Ammon's horn (tissue), 1 donor: ENCODE data around the gene GNPAT.
A peak's percentile ranks its signal among the peaks of the same experiment; 100 is the strongest.
"Not testable (repeated sequence)": the region's sequence is repeated elsewhere in the genome, so short reads cannot be mapped to it uniquely, and the experiment has no call there.

Experiments
- DNase-seq: peaks from one replicate; pipeline ENCODE4 v3.0.0-alpha.2; 2016; ENCODE audit warnings: low spot score

GNPAT gene

DNA sequence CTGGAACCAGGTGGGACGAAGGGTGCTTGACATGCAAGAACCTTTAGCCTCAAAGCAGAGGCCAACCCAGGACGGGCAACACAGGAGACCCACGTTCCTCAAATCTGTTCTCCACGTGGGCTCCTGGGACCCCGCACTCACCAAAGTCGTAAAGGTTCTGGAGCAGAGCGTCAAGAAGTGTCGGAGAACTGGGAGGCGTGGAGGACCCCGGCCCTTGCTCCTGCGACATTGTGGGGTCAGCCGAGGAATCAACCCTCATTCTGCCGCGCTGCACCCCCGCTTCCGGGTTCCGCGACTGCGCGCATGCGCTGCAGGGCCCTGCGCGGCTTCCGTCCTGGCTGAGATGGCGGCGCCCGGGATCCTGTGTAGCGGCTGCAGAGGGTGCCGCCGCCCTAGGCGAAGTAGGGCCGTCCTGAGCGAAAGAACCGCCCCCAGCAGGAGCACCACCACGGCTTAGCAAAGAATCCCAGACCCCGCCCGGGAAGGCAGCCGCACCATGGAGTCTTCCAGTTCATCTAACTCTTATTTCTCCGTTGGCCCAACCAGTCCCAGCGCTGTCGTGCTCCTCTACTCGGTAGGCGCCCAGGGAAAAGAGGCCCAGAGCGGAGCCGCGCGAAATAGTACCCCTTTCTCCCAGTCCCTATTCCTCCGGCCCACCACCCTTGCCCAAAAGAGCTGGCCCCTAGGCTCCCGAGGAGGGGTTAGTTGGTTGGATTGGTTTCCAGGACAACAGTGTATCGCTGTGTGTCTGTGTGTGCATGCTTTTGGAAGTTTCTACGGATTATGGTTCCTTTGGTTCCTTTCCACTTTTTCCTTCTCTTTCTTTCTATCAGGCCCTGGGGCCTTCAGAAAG, at the start of gene GNPAT:
TSS of gene GNPAT (plus strand) at position 330 of the 853 bp plus-strand sequence. CDS start at position 497, 167 bp downstream.
- peak; percentile 82 for DNase-seq

DNA sequence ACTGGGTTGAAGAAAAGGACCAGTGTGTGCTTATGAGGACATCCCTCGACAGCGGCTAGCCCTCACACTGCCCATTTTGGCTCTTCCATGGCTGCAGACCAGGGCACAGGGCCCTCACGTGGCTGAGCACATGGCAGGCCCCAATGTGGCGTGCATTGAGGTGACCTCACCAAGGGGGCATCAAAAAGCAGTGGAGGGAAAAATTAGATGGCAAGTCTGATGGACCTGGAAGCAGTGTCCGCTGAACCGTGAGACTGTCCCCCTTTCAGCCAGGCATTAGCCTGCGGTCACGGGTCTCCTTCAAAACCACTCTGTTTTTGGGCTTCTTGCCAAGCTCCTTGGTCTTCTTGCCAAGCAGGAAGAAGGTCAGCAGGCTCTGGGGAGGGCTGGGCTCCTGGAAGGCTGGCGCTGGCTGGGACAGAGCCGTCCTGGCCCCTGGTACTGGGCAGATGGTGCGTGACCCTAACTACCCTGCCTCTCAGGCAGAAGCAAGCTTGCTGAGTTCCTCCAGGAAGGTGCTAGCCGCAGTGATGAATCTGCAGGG, 48.3 kb upstream of the GNPAT start:
- DNase-seq = peak; percentile 70

DNA sequence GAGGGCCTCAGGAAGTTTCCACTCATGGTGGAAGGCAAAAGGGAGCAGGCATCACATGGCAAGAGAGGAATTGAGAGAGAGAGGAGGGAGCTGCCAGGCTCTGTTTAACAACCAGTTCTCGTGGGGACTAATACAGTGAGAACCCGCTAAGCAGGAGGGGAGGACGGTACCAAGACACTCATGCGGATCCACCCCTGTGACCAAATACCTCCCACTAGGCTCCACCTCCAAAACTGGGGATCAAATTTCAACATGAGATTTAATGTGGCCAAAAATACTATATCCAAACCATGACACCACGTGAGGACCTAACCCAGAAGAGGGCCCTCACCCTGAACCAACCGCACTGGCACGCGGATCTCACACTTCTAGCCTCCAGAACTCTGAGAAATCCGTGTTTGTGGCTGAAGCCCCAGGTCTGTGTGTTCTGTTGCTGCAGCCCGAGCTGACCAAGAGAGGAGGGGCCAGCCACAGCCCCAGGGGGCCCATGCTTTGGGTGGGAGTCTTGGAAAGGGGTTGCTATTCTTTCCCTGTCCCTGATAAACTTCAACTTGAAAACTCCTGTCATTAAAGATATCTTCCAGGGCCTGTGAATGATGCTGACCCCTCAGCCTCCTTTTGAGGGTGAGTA, 47.2 kb upstream of the GNPAT start:
- DNase-seq = no peak

DNA sequence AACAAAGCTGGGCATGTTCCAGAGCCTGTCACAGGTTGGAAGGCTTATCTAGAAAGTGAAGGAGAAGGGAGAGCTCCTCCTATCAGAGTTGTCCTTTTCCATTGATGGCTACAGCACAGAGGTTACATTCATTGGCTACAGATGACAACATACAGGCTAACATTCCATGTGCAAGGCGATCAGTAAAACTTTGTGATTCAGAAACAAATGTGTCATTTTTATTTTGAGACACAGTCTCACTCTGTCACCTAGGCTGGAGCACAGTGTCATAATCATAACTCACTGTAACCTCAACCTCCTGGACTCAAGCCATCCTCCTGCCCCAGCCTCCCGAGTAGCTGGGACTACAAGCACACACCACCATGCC, 46.6 kb upstream of the GNPAT start:
- DNase-seq = no peak

DNA sequence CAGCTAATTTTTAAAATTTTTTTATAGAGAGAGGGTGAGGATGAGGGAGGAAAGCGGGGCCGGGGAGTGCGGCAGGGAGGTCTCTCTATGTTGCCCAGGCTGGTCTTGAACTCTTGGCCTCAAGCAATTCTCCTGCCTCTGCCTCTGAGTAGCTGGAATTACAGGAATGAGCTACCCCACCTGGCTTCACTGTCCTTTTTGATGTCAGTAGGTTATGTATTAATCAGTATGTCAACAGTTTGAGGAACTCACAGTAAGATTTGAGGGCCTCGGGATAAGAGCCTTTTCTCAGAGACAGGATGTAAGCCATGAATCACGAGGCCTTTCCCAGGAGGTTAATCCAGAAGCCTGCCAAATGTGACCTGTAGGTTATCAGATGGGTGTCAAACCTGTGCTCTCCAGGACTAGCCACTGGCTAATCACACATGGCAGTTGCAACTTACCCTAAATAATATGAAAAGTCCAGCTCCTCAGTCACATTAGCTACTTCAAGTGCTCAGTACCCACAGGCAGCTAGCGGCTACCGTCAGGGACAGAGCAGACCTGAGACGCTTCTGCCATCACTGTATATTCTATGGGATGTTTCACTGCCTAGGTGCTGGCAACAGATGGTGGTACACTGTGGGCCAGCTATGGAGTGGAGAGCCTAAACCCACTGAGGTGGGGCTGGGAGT, 46.0 kb upstream of the GNPAT start:
- no peak for DNase-seq

DNA sequence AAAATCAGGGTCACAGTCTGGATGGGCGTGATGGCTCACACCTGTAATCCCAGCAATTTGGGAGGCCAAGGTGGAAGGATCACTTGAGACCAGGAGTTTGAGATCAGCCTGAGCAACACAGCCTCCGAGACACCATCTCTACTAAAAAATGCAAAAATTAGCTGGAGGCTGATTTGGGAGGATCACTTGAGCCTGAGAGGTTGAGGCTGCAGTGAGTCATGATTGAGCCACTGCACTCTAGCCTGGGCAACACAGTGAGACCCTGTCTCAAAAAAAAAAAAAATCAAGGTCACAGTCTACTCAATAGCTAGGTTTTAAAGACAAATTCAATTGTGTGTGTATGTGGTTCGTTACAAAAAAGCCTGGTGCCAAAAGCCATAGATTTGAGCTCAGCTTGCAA, 44.7 kb upstream of the GNPAT start:
- no peak for DNase-seq

DNA sequence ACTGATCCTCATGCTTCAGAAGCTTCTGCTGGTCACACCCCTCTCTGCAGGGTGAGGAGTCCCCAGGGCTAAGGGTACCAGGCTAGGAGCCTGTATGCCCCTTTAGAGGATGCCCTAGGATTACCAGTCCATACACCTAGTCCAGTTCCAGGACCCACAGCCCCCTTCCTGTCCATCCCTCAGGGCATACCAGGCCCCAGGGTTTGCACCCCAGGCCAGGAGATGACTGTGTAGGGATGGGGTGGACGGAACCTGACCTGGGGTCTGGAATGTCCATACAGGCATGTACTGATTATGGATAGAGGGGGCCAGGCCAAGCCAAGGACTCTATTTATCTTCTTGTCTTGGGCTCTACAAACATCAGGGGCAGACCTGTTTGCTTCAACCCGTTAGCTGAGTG, 44.3 kb upstream of the GNPAT start:
- no peak for DNase-seq

DNA sequence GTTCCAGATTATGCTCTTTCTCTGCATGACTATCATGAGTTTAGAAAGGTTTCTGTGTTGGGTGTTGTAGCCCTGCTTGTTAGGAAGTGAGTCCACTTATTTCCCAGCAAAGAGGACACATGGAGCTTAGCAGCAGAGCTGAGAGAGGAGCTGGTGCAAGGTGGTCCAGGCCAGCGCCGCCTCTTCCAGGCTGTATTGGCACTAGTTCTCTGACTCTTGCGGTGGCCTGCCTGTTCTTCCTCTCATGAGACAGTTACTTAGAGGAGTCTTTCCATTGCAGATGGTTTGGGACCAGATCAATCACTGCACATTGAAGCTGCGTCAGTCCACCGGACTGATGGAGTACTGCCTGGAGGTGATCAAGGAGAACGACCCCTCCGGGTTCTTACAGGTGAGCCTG, 41.1 kb upstream of the GNPAT start:
- no peak for DNase-seq

DNA sequence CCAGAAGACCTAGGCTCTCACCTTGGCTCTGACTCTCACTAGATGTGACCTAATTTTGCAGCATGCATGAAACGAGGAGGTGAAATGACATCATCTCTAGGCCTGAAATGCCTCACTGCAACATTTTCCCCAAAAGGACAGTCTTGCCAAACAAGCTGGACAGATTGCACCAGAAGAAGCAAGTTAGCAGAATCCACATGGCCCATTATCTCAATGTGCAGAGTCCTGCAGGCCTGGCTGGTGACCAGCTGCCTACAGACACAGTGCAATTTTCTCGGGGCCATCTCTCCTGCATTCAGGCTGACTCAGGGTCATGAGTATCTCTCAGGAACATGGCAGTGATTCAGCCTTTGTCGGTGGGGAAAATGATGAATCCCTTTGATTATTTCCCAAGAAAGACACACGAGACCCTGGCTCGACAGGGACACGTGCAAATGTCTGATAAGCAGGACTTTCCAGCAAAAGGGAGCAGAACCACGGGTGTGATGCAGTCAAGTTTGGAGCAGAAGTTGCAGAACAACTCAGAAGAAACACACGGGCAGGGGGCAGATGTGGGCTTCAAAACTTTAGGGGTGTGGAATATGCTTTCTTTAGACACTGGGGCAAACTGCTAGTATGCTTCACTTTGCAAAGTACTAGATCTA, 40.5 kb upstream of the GNPAT start:
- DNase-seq = no peak

DNA sequence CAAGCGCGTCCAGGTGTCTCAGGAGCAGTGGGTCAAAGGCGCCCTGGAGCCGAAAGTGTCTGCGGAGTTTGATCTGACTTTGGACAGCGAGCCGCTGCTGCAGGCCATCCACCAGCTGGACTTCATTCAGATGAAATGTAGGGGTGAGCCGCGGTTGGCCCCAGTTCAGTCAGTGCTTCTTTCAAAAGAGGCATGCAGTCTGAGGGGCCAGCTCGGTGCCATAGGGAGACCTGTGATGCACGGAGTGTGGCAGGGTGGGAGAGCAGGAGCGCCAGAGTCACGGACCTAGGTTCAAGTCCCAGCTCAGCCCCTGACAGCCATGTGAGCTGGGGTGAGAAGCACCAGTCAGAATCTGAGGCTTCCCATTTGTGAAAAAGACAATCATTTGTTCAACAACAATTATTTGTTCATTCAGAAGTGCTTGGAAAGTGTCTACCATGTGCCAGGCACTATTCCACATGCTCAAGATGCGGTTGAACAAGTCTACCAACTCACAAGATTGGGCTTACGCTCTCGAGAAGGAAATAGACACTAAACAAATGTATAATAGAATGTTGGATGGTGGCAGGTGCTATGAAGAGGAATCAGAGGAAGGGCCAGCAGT, 39.5 kb upstream of the GNPAT start:
- DNase-seq = no peak

DNA sequence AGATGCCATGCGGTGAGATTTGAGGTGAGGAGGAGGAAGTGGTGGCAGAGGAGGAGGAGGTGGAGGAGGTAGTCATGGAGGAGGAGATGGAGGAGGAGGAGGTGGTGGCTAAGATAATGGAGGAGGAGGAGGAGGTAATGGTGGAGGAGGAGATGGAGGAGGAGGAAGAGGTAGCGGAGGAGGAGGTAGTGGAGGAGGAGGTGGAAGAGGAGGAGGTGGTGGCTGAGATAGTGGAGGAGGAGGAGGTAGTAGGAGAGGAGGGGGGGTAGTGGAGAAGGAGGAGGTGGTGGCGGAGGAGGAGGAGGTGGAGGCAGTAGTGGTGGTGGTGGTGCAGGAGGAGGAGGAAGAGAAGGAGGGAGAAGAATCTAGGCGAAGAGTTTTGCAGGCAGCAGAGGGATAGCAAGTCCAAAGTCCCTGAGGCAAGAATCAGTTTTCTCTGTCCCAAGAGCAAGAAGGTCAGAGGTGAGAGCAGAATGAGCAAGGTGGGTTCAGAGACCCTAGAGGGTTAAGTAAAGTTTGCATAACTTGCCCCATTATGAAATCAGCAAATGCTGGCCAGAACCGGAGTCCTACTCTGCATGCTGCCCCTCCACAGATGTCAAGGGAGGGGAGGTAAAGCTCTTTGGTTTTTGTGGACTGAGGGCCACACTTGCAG, 38.9 kb upstream of the GNPAT start:
- DNase-seq = no peak

DNA sequence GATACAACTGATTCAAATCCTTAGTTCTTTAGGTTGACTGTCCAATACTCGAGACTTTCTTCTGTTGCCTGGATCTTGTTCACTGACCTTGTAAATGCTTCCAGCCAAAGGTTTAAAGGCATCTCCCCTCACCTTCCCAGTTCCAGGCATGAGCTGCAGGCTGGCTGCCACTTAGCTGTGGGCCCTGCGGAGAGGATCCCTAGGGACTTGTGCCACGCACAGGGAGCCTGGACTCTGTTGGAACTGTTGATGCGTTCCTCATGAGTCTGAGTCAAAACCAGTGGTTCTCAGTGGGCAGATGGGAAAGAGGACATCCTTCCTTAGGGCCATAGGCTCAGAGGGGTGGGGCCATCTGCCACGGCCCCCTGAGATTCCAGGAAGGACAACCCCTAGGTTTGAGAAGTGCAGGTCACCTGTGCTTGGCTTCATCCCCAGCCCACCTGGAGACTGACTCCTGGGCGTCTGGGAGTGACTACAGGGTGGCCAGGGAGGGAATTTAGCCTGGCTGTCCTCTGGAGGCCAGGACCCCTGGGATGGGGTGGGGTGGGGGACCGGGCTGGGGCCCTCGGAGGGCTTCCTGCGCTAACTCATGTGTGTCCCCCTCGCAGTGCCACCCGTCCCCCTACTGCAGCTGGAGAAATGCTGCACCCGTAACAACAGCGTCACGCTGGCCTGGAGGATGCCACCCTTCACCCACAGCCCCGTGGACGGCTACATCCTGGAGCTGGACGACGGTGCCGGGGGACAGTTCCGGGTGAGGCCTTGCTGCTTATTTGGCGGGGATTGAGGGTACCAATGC, 37.6 kb upstream of the GNPAT start:
- DNase-seq = no peak

DNA sequence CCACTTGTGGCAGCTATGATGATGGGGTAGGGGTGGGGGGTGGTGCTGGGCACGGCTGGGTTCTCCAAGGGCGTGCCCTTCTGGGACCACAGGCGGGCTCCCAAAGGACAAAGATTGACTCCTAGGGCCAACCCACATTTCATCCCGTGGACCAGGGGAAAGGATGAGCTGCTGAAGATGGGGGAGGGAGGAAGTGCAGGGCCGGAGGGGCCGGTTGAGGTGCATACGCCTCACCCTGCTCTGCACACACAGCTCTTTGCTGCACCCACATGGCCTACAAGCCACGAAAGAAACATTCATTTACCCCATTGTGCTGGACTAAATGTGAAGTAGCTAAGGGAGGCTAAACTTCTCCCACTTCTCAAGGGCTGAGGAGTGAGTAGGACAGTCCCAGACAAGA, 34.2 kb upstream of the GNPAT start:
- DNase-seq = peak; percentile 12

DNA sequence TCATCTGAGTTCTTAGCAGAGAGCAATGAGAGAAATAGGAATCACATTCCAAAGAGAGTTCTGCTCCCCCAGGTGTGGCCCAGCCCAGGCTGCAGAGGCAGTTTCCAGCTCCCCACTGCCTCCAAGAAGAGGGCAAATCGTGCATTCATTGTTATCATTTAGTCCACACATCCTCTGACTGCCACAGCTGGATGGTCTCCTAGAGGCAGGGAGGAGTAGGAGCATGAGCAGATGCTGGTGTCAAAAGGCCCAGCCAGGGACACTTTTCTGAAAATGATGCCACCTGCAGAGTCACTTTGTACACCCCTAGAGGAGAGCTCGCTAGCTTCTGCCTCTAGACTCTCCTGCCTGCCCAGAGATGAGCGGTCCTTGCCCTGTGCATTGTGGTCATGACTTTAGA, 33.6 kb upstream of the GNPAT start:
- DNase-seq = no peak

DNA sequence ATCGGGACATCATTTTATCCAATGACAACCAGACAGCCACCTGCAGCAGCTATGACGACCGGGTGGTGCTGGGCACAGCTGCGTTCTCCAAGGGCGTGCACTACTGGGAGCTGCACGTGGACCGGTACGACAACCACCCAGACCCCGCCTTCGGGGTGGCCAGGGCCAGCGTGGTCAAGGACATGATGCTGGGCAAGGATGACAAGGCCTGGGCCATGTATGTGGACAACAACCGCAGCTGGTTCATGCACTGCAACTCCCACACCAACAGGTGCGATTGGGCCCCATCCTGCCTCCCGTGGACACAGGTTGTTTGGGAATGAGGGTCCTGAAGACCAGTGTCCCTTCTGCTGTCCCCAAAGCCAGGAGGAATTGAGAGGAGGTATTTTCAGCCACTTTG, 32.0 kb upstream of the GNPAT start:
- no peak for DNase-seq

DNA sequence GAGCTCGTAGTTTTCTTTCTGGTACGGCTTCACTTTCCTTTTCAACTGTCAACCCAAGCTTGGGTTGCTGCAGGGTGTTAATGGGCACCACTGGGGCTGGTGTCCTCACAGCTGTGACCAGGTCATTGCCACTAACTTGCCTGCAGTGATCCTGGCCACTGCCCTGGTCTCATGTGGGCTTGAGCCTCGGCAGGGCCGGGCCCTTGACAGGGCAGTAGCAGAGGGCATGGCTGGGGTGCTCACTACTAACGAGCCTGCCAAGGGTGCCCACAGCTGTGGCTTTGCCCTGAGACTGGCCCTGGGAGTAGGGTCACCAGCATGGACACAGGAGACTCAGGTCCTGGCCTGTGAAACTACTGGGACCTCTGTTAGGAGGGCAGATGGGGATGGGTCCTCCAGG, 31.5 kb upstream of the GNPAT start:
- no peak for DNase-seq

DNA sequence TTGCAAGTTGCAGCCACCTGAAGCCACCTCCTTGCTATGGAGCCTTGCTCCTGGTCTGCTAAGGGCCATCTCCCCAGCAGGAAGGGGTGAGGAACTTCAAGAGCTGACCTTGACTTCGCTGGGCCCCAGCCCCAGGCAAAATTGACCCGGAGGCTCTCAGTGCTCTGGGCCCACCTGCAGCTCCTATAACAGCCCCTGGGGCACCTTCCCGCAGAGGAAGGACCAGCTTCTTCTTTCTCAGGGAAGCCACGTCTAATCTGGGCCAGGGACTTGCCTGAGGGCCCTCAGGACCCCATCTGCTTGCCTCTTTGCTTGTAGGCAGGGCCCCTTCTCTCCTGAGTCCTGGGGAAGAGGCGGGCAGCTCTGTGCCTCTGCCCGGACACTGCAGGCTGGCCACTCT, 30.9 kb upstream of the GNPAT start:
- DNase-seq = no peak

DNA sequence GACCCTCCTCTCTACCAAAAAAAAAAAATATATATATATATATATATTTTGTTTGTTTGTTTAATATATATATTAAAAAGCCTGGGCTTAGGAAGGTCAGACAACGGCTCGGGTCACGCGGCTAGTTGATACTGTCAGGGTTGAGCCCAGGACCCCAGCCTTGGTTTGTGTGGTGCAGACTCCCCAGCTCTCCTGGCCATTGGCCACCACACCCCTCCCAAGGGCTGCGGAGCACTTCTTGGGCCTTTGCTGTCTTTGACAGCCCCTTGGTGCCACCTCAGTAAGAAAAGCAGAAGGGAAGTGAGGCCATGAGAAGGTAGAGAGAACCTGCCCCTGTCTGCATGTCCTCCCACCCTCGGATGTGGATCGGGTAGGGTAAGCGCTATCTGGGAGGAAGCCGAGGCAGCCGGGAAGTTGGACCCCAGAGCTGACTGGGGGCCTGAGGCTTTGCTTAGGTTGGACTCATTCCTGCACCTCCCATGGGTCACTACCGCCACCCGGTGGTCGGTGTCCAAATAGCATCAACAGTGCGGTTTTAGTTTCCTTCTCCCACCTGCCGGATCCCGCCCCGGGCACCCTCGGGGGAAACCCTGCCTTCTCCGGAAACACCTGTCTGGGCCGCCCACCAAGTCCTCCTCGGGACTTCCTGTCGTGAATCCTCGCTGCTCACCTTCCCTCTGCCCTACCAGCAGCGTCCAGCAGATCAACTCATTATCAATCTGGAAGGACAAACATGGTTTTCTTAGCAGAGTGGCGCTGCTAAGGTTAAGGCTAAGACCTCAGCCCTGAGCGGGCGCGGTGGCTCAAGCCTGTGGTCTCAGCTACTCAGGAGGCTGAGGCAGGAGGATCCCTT, 29.8 kb upstream of the GNPAT start:
- DNase-seq = peak; percentile 83

DNA sequence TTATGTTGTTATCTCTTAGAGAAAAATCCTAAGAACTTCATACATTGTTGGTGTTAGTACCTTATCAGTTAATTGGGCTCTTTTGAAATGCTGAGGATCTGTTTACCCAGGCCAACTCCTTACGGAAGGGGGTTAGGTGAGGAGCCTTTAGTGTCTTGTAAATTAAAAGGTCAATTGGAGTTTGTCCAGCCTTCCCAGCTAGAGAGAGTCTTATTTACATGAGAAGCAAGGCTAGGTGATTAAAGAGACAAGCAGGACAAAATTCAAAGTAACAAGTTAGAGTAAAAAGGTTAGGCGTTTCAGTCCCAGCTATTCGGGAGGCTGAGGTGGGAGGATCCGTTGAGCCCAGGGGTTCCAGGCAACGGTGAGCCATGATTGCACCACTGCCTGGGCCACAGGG, 28.7 kb upstream of the GNPAT start:
- DNase-seq = not testable (repeated sequence)
